Ramos (cell line): Measurements from ENCODE around the gene GOLGA8M.
"Not testable (repeated sequence)": the region's sequence is repeated elsewhere in the genome, so short reads cannot be mapped to it uniquely, and the experiment has no call there.

ENCODE experiments used
- in situ Hi-C: fragments of 300-500 bp; cut with MboI; formaldehyde crosslinking; loops from one replicate; pipeline ENCODE4 v1.14.3; 2022; ENCODE audit warnings: low sequenced_read_pairs; ENCODE audit not compliant: unreplicated experiment

GOLGA8M gene

GRCh38 chr15:28663717-28664116 is 48.5 kb downstream of the GOLGA8M start:
- in situ Hi-C loops = not testable (repeated sequence)

- in situ Hi-C loops = not testable (repeated sequence)
Measured at GRCh38 chr15:28660750-28661149, 51.5 kb downstream of the GOLGA8M start.

GRCh38 chr15:28656018-28656360 is 56.2 kb downstream of the GOLGA8M start:
- in situ Hi-C loops = not testable (repeated sequence)

- in situ Hi-C loops = not testable (repeated sequence)
Measured at GRCh38 chr15:28655329-28656017, 56.7 kb downstream of the GOLGA8M start.

- in situ Hi-C loops = not testable (repeated sequence)
Measured at GRCh38 chr15:28654194-28654593, 58.0 kb downstream of the GOLGA8M start.

GRCh38 chr15:28652538-28652937 is 59.7 kb downstream of the GOLGA8M start:
- in situ Hi-C loops = not testable (repeated sequence)
